Stimulated activated CD8-positive, alpha-beta memory T cell treated with anti-CD3 and anti-CD28 coated beads, Interleukin-12 subunit alpha, Interleukin-12 subunit beta, amount 100 ng/mL, for 1 hour (primary cell): Measurements from ENCODE around the gene COL25A1.
"Not testable (repeated sequence)": the region's sequence is repeated elsewhere in the genome, so short reads cannot be mapped to it uniquely, and the experiment has no call there.

Source experiments
- DNase-seq: peaks from one replicate; pipeline ENCODE4 v3.0.0-alpha.2; 2020; ENCODE audit warnings: low read depth

Gene COL25A1

GRCh38 chr4:109123951-109124350, 178.5 kb downstream of the COL25A1 start:
- no peak for DNase-seq

- no peak for DNase-seq
These were observed 180.9 kb downstream of the COL25A1 start for GRCh38 chr4:109121561-109121960.

GRCh38 chr4:109119852-109120251, 182.6 kb downstream of the COL25A1 start:
- DNase-seq = no peak

- DNase-seq = no peak
These were observed 183.8 kb downstream of the COL25A1 start for GRCh38 chr4:109118635-109119034.

- DNase-seq = no peak
These were observed 188.0 kb downstream of the COL25A1 start for GRCh38 chr4:109114501-109114900.

- DNase-seq = no peak
These were observed 188.9 kb downstream of the COL25A1 start for GRCh38 chr4:109113521-109113920.

GRCh38 chr4:109111031-109111430, 191.4 kb downstream of the COL25A1 start:
- no peak for DNase-seq

- DNase-seq = not testable (repeated sequence)
These were observed 194.2 kb downstream of the COL25A1 start for GRCh38 chr4:109108215-109108614.

- DNase-seq = no peak
These were observed 208.4 kb downstream of the COL25A1 start for GRCh38 chr4:109094056-109094455.

GRCh38 chr4:109091727-109092409, 210.6 kb downstream of the COL25A1 start:
- DNase-seq = no peak

GRCh38 chr4:109083911-109084310, 218.5 kb downstream of the COL25A1 start:
- no peak for DNase-seq

- DNase-seq = no peak
These were observed 222.7 kb downstream of the COL25A1 start for GRCh38 chr4:109079731-109080130.

- DNase-seq = no peak
These were observed 223.3 kb downstream of the COL25A1 start for GRCh38 chr4:109079201-109079600.

- DNase-seq = no peak
These were observed 223.7 kb downstream of the COL25A1 start for GRCh38 chr4:109078724-109079123.

- no peak for DNase-seq
These were observed 225.0 kb downstream of the COL25A1 start for GRCh38 chr4:109077505-109077904.

GRCh38 chr4:109076709-109077108, 225.7 kb downstream of the COL25A1 start:
- not testable (repeated sequence) for DNase-seq

- DNase-seq = no peak
These were observed 226.8 kb downstream of the COL25A1 start for GRCh38 chr4:109075621-109076020.

GRCh38 chr4:109072595-109072994, 229.9 kb downstream of the COL25A1 start:
- no peak for DNase-seq

- DNase-seq = not testable (repeated sequence)
These were observed 231.8 kb downstream of the COL25A1 start for GRCh38 chr4:109070677-109071076.

GRCh38 chr4:109067508-109068235, 234.8 kb downstream of the COL25A1 start:
- no peak for DNase-seq

- DNase-seq = no peak
These were observed 237.5 kb downstream of the COL25A1 start for GRCh38 chr4:109065006-109065405.

GRCh38 chr4:109053257-109053656, 249.2 kb downstream of the COL25A1 start:
- no peak for DNase-seq

GRCh38 chr4:109052821-109053220, 249.6 kb downstream of the COL25A1 start:
- DNase-seq = no peak

- DNase-seq = no peak
These were observed 251.4 kb downstream of the COL25A1 start for GRCh38 chr4:109051054-109051453.
